Brain microvascular endothelial cell (primary cell): Measurements from ENCODE around the gene ZCCHC8.
A peak's percentile ranks its signal among the peaks of the same experiment; 100 is the strongest.
"Not testable (repeated sequence)": the region's sequence is repeated elsewhere in the genome, so short reads cannot be mapped to it uniquely, and the experiment has no call there.

Source experiments
- DNase-seq: peaks from one replicate; pipeline ENCODE4 v3.0.0-alpha.2; 2020
- H3K27ac ChIP-seq: fragments of 250-450 bp; sonication (Bioruptor Pico); 2 replicates; pipeline ENCODE4 v1.5.1; 2020; ENCODE audit warnings: mild to moderate bottlenecking, moderate library complexity
- H3K27me3 ChIP-seq: fragments of 250-450 bp; sonication (Bioruptor Pico); replicated peaks from 2 replicates; pipeline ENCODE4 v1.5.1; 2020; ENCODE audit warnings: mild to moderate bottlenecking
- H3K36me3 ChIP-seq: fragments of 250-450 bp; sonication (Bioruptor Pico); replicated peaks from 2 replicates; pipeline ENCODE4 v1.5.1; 2020; ENCODE audit warnings: mild to moderate bottlenecking
- H3K4me3 ChIP-seq: 2 replicates; pipeline ENCODE4 v1.5.1; 2011; ENCODE audit warnings: low read depth, mild to moderate bottlenecking, control low read depth, low read length, moderate library complexity
- CTCF ChIP-seq: IDR thresholded peaks from 2 replicates; pipeline ENCODE4 v1.5.1; 2011; ENCODE audit warnings: low read depth, mild to moderate bottlenecking, moderate library complexity, low read length, control low read depth, inconsistent platforms; ENCODE audit errors: missing control alignments
- in situ Hi-C: cut with HindIII; loops from 2 replicates; pipeline ENCODE4 v1.10.0; 2017; ENCODE audit warnings: low sequenced_read_pairs, low pct_ligation_motif_present

ZCCHC8 gene

DNA sequence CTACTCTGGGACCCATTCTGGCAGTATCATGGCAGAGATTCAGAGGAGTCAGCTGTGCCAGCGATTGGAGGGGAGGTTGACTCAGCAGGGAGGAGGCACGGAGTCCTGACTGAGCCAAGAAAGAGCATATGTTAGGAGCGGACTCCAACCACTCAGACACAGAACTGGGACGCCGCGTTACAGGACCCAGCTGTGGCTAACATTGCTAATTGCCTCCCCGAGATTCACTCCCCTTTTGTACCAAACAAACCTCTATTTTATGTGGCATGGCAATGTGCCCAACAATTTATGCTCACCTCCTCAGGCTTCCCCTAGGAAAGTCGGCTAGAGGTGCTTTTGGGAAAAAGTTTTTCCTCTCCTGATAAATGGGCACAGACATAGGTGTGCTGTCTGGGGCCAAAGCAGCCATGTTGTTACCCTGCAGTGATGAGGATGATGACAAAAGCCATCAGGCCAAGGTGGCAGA is 63.0 kb downstream of the ZCCHC8 start:
- no peak overlapping the region for H3K4me3 ChIP-seq
- no peak for TF ChIP-seq CTCF
- in situ Hi-C loops = no loop called here
- no peaks in the 10 kb centered on the region for H3K27me3 ChIP-seq
- no peak overlapping the region for H3K27ac ChIP-seq
- DNase-seq = no peak
- no peaks in the 10 kb centered on the region for H3K36me3 ChIP-seq

- H3K27me3 ChIP-seq = no peaks in the 10 kb centered on the region
- no peaks in the 10 kb centered on the region for H3K36me3 ChIP-seq
- H3K27ac ChIP-seq = no peak overlapping the region
- no peak overlapping the region for H3K4me3 ChIP-seq
- TF ChIP-seq CTCF = no peak
- no peak for DNase-seq
- in situ Hi-C loops = no loop called here
Measured at GRCh38 chr12:122435186-122435585, 65.5 kb downstream of the ZCCHC8 start.

DNA sequence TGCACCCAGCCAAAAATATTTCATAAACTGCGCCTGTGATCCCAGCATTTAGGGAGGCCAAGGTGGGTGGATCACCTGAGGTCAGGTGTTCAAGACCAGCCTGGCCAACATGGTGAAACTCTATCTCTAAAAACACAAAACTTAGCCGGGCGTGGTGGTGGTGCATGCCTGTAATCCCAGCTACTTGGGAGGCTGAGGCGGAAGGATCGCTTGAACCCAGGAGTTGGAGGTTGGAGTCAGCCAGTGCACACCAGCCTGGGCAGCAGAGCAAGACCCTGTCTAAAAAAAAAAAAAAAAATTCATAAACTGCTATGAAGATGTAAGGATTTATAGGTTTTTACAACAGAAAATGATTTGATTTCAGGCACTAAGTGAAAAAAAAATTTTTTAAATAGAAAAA is 71.7 kb downstream of the ZCCHC8 start:
- H3K4me3 ChIP-seq, H3K36me3 ChIP-seq, DNase-seq, H3K27me3 ChIP-seq, H3K27ac ChIP-seq, in situ Hi-C loops: not testable (repeated sequence)

DNA sequence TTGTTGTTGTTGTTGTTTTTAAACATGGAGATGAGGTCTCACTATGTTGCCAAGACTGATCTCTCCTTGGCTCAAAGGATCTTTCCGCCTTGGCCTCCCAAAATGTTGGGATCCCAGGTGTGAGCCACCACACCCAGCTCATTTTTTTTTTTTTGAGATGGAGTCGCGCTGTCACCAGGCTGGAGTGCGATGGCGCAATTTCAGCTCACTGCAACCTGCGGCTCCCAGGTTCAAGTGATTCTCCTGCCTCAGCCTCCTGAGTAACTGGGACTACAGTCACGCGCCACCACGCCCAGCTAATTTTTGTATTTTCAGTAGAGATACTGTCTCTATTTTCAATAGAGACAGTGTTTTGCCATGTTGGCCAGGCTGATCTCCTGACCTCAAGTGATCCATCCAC is 73.3 kb downstream of the ZCCHC8 start:
- H3K27me3 ChIP-seq = no peaks in the 10 kb centered on the region
- H3K27ac ChIP-seq = no peak overlapping the region
- no peak overlapping the region for H3K4me3 ChIP-seq
- in situ Hi-C loops = no loop called here
- no peaks in the 10 kb centered on the region for H3K36me3 ChIP-seq
- no peak for TF ChIP-seq CTCF
- no peak for DNase-seq

DNA sequence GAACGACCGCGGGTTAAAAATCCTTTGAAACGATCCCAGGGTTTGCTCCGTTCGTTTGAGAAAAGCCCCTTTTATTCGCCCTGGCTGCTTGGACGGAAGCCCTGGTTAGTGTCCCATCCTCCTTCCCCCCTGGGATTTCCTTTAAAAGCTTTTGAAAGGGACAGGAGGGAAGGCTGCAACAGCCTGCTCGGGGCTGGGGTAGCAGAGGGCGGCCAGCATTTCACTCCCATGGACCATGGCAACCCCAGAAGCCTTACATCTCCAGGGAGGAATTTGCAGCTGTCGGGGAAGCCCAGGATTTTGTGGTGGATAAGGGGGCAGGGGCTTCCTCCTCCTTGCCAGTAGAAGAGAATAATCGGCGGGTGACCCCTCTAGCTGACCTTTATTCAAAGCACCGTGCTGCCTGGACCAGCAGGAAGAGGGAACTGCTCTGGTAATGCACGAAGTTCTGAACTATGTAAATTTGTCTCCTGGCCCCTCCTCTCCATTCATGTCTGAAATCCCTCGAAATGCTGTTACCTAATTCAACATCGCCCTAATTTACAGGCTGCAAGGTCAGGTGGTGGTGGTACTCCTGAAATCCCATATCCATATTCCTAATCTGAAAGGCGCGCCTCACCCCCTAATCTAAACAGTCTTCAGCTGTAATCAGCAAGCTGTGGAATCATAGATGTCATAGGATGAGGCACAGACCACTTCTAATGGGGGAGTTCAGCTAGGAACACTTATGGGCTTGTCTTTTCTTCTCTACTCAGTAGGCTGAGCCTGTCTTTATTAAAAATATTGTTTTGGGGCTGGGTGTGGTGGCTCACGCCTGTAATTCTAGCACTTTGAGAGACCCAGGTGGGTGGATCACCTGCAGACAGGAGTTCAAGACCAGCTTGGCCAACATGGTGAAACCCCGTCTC is 77.2 kb downstream of the ZCCHC8 start:
- no peaks in the 10 kb centered on the region for H3K27me3 ChIP-seq
- DNase-seq = no peak
- peak overlapping the region; percentile 65 for H3K4me3 ChIP-seq
- TF ChIP-seq CTCF = no peak
- in situ Hi-C loops = no loop called here
- H3K36me3 ChIP-seq = no peaks in the 10 kb centered on the region
- H3K27ac ChIP-seq = peak overlapping the region; percentile 75

DNA sequence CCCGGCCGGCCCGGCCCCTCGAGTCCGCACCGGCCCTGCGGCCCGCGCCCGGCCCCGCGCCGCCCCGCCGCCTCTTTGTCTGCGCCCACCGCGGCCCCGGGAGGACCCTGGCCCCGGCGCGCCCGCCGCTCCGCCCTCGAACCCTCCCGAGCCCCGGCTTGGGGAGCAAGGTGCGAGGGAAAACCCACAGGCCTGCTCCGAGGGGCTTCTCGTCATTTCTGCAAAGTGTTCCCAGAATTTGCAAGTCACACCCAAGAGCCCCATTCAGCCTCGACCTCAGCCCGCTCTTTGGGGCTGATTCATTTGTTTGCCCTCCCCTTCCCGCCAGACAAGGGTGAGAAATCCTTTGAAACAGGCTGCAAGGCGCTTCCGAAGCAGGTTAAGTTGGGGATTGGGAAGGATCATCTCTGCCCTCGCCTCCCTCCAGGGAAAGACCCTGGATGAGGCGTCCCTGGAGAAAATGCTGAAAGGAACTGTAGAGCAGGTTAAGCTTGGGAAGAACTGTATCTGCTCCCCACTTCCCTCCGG is 77.9 kb downstream of the ZCCHC8 start:
- Histone ChIP-seq H3K4me3 (peak overlapping the region; percentile 65), H3K27ac (peak overlapping the region; percentile 75), H3K36me3 (no peaks in the 10 kb centered on the region), H3K27me3 (no peaks in the 10 kb centered on the region)
- no peak for TF ChIP-seq CTCF
- in situ Hi-C loops = no loop called here
- no peak for DNase-seq
